GM18861 (cell line): ENCODE results near the gene MRGPRE.

Source experiments
- ATAC-seq: cut with Tn5 transposase; IDR thresholded peaks from one replicate; pipeline ENCODE4 v1.9.1; 2021; ENCODE audit not compliant: unreplicated experiment

Gene MRGPRE

GRCh38 chr11:3197878-3198528 is 34.2 kb downstream of the MRGPRE start:
- no peak for ATAC-seq

DNA sequence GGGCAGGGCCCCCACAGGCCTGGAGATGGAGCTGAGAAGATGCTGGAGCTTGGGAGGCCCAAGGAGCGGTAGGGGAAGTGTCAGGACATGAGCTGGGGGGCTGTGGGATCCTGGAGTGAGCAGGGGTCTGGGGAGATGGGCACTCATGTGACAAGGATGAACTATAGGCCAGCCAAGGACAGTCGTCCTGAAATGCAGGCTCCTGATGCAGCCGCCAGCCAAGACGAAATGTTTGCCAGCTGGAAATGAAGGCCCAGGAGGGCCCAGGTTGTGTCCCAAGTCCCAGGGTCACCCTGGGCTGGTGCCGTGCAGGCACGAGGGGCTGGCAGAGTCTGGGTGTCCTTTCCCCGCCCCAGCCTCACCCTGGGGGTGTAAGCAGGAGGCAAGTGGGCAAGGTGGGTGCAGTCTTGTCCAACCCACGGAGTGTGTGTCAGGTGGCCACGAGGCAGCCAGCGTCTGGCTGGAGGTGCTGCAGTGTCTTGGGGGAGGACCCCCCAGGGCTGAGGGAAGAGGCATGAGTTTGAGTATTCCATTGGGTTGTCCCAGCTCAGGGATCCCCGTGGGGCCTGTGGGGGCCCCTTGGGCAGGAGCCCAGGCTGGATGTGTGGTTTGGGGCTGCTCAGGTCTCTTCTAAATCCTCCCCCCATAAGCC is 35.0 kb downstream of the MRGPRE start:
- no peak for ATAC-seq

DNA sequence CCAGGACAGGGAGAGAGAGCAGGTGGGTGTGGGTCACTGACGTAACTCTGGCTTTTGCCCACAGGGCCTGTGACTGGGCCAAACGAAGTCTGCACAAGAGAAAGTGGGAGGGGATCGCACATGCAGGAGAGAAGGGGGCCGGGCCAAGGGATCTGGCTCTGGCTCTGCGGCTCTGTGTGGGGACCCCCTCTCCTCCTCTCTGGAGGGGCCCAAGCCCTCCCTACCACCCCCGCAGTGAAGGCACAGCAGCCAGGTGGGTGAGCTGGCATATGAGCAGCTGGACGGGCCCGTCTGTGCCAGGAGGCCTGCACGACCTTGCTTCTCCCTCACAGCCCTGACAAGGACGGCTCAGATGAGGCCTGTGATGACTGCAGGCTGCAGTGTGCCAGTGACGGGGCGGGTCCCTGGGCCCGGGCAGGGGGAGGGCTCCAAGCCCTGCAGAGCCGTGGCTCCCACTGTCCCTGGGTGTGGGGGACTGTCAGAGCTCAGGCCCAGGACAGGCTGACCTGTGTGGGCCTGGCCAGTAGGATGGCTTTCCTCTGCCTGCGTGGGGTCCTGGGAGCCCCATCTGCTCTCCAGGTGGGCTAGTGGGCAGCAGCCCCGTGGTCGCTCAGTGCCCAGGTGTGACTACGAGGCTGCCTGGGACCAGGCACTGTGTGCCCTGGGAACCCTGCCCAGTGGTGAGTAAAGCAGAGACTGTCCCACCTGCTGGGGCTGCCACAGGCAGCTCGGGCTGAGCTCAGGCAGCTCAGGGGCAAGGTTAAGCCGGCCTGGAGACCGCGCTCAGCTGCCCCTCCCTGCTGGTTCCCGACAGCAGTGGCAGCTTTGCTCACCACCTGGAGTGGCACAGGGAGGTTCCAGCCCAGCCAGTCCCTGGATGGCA is 35.8 kb downstream of the MRGPRE start:
- ATAC-seq, result no peak

DNA sequence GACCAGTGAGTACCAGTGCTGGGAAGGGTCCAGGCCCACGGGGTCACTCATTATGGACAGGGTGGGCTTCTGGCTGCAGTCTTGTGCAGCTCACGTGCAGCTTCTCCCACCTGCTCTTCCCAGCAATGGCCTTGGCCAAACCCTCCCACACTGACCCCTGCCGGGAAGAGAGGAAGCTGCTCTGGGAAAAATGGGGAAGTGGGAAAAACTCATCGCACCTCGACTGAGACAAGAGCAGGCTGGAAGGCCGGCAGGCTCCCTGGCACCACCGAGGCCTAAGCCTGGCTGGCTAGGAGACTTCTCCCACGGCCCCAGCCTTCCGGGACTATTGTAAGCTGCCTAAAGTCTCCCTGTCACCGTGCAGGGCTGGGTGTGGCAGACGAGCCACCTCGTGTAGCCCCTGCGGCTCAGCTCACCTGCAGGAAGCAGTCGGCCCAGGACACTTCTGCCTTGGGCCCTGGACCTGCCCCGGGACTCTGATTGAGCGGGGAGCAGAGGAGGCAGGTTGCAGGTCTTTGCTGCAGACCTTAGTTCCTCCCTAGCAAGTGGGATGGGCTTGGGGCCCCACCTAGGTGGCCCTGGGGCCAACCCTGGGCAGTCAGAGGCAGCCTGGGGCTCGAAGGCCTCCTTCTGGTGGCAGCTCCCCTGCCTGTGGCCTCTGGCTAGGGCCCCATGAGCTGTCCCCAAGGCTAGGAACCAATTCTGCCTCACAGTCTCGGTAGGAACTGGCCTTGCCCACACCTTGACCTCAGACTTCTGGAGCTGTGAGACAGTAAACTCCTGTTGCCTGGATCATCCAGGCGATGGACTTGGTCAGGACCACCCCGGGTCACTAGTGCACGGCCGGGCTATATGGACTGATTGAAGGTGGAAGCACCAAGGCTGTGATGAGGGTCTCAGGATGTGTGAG is 36.7 kb downstream of the MRGPRE start:
- no peak for ATAC-seq

GRCh38 chr11:3194016-3194816 is 38.0 kb downstream of the MRGPRE start:
- ATAC-seq, result no peak

DNA sequence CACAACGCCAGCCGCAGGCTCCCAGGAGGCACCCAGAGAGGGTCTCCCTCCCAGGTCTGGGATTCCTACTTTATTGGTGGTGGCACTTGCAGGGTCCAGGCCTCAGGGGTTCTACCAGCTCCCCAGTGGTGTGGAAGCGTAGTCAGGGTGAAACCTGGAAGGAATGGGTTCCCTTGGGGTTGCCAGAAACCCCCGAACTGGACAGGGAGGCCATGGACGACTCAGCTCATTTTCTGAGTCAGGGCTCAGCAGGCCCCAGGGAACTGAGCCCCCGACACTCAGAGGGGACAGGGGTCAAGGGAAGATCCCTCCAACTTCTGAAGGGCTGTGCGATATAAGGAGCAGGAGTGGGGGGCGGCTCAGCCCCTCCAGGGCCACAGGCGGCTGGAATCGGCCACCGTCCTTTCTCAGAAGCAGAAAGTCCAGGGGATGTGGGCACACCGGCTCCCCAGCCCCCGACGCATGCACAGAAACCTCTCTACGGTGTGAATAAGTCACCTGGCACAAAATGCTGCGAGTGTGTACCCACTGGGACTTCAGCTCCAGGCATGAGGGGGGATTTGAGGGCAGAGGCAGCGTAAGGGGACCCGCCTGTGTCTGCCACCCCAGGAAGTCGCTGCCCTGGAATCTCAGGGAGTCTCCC is 38.7 kb downstream of the MRGPRE start:
- no peak for ATAC-seq

- ATAC-seq, result no peak
Observed at GRCh38 chr11:3192511-3193372, 39.5 kb downstream of the MRGPRE start.

DNA sequence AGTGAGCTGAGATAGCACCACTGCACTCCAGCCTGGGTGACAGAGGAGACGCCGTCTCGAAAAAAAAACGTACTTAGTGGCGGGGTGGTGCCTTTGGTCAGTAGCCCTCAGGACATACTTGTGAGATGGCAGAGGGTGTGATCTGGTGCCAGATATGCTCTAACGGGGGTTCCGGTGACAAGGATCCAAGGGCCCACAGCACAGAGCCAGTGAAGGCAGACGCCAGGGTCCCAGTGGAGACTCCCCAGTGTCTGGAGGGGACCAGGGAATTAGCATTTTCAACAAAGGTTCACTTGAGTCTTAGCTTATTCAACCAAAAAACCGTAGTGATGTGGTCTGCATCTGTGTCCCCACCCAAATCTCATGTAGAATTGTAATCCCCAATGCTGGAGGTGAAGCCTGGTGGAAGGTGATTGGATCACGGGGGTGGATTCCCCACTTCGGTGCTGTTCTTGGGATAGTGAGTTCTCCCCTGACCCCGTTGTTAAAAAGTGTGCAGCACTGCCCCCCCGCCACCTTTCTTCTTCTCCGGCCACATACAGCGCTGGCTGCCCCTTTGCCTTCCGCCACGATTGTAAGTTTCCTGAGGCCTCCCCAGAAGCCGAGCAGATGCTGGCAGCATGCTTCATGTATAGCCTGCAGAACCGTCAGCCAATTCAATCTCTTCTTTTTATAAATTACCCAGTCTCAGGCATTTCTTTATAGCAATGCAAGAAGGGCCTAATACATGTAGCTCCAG is 40.5 kb downstream of the MRGPRE start:
- no peak for ATAC-seq

GRCh38 chr11:3190600-3190999 is 41.6 kb downstream of the MRGPRE start:
- ATAC-seq, result no peak

GRCh38 chr11:3189886-3190583 is 42.2 kb downstream of the MRGPRE start:
- no peak for ATAC-seq

- ATAC-seq, result no peak
Observed at GRCh38 chr11:3189196-3189843, 42.9 kb downstream of the MRGPRE start.

DNA sequence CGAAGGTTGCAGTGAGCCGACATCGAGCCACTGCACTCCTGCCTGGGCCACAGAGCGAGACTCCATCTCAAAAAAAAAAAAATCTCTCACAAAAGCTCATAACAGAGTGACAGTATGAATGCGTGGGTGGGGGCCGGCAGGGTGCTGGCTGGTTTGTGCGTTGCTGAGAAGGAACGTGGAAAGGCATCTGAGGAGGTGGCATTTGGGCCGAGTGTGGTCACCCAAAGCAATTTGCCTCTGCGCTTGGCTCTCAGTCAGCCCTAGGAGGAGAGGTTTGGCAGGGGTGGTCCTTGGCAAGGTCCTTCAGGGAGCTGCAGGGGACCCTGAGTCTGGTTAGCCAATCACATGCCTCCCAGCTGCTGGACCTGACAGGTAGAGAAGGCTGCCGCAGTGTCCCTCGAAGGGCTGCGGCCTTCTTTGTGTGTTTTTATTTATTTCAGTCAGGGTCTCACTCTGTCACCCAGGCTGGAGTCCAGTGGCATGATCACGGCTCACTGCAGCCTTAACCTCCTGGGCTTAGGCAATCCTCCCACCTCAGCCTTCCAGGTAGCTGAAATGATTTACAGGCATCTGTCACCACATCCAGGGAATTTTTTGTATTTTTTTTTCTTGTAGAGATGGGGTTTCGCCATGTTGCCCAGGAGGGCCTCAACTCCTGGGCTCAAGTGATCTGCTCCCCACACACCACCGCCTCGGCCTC is 43.6 kb downstream of the MRGPRE start:
- ATAC-seq, result no peak

DNA sequence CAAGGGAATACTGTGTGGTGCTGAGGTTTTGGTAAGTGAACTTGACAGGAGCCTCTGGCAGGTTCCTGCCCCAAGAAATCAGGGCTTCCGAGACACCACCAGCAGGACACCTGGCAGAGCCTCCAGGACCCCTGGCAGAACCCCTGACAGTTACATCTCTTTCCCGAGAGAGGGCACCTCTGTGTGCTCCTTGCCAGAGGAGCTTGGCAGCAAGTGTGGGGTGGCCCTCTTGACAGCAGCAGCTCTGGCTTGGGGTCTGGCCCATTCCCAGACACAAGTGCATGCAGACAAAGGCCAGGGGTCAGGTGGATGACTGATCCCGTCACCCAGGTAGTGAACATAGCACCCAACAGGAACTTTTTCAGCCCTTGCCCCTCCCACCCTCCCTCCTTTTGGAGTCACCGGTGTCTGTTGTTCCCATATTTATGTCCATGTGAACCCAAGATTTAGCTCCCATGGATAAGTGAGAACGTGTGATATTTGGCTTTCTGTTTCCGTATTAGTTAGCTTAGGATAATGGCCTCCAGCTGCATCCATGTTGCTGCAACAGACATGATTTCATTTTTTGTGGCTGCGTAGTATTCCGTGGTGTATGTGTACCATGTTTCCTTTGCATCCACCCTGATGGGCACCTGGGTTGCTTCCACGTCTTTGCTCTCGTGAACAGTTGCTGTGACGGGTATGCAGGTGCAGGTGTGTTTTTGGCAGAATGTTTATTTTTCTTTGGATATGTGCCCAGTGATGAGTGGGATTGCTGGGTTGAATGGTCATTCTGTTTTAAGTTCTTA is 45.9 kb downstream of the MRGPRE start:
- ATAC-seq, result no peak

DNA sequence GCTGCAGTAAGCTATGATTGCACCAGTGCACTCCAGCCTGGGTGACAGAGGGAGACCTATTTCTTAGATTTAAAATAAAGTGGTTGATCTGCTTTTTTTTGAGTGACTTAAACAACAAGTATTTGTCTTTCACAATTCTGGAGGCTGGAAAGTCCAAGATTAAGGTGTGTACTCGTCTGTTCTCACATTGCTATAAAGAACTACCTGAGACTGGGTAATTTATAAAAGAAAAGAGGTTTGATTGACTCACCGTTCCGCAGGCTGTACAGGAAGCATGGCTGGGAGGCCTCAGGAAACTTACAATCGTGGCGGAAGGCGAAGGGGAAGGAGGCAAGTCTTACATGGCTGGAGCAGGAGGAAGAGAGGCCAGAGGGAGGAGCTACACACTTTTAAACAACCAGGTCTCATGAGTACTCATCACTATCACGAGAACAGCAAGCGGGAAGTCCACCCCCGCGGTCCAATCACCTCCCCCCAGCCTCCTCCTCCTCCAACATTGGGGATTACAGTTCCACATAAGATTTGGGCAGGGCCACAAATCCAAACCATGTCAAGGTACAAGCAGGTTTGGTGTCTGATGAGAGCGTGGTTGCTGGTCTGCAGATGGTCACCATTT is 47.4 kb downstream of the MRGPRE start:
- ATAC-seq, result no peak

GRCh38 chr11:3183523-3183922 is 48.7 kb downstream of the MRGPRE start:
- no peak for ATAC-seq
